Measurements from ENCODE around the gene DZIP3.
A peak's percentile ranks its signal among the peaks of the same experiment; 100 is the strongest.

DNA sequence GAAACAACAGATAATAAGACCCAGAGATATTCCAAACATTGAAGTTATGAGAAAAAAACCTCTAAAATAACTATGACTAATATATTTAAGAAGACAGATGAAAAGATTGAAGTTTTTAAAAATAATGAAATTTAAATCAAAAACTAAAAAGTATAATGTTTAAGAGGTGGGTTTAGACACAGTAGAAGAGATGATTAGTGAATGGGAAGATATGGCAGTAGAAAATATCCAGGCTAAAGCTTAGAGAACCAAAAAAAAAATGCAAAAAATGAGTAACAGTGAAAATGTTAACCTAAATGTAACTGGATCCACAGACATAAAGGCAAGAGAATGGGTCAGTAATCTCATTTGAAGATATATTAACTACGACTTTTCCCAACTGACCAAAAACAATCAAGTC, 115.5 kb downstream of the DZIP3 start:
- TF ChIP-seq SNAI2 (CRISPR knock-in tag; IDR thresholded peaks at IDR 0.05) (no peak), BACH2 (CRISPR knock-in tag; IDR thresholded peaks at IDR 0.05; ENCODE audit: borderline replicate concordance) (no peak), ISL1 (CRISPR knock-in tag; IDR thresholded peaks at IDR 0.05) (no peak), ZNF565 (CRISPR knock-in tag; conservative IDR thresholded peaks at IDR 0.05; ENCODE audit: low read depth) (no peak), CSDC2 (CRISPR knock-in tag; IDR thresholded peaks at IDR 0.05) (no peak), ZFP30 (CRISPR knock-in tag; IDR thresholded peaks at IDR 0.05) (peak; percentile 92), OSR1 (CRISPR knock-in tag; IDR thresholded peaks at IDR 0.05) (no peak), RARB (CRISPR knock-in tag; IDR thresholded peaks at IDR 0.05) (no peak), ARNTL (CRISPR knock-in tag; IDR thresholded peaks at IDR 0.05; ENCODE audit: borderline replicate concordance, low read depth) (no peak), ZNF8 (CRISPR knock-in tag; IDR thresholded peaks at IDR 0.05) (no peak)
- TF ChIP-seq, protein P1, sequence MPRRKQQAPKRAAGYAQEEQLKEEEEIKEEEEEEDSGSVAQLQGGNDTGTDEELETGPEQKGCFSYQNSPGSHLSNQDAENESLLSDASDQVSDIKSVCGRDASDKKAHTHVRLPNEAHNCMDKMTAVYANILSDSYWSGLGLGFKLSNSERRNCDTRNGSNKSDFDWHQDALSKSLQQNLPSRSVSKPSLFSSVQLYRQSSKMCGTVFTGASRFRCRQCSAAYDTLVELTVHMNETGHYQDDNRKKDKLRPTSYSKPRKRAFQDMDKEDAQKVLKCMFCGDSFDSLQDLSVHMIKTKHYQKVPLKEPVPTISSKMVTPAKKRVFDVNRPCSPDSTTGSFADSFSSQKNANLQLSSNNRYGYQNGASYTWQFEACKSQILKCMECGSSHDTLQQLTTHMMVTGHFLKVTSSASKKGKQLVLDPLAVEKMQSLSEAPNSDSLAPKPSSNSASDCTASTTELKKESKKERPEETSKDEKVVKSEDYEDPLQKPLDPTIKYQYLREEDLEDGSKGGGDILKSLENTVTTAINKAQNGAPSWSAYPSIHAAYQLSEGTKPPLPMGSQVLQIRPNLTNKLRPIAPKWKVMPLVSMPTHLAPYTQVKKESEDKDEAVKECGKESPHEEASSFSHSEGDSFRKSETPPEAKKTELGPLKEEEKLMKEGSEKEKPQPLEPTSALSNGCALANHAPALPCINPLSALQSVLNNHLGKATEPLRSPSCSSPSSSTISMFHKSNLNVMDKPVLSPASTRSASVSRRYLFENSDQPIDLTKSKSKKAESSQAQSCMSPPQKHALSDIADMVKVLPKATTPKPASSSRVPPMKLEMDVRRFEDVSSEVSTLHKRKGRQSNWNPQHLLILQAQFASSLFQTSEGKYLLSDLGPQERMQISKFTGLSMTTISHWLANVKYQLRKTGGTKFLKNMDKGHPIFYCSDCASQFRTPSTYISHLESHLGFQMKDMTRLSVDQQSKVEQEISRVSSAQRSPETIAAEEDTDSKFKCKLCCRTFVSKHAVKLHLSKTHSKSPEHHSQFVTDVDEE (CRISPR knock-in tag; IDR thresholded peaks at IDR 0.05): no peak
- TF ChIP-seq, protein P2, sequence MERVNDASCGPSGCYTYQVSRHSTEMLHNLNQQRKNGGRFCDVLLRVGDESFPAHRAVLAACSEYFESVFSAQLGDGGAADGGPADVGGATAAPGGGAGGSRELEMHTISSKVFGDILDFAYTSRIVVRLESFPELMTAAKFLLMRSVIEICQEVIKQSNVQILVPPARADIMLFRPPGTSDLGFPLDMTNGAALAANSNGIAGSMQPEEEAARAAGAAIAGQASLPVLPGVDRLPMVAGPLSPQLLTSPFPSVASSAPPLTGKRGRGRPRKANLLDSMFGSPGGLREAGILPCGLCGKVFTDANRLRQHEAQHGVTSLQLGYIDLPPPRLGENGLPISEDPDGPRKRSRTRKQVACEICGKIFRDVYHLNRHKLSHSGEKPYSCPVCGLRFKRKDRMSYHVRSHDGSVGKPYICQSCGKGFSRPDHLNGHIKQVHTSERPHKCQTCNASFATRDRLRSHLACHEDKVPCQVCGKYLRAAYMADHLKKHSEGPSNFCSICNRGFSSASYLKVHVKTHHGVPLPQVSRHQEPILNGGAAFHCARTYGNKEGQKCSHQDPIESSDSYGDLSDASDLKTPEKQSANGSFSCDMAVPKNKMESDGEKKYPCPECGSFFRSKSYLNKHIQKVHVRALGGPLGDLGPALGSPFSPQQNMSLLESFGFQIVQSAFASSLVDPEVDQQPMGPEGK (CRISPR knock-in tag; IDR thresholded peaks at IDR 0.05; ENCODE audit: borderline replicate concordance): no peak
- TF ChIP-seq, protein P3, sequence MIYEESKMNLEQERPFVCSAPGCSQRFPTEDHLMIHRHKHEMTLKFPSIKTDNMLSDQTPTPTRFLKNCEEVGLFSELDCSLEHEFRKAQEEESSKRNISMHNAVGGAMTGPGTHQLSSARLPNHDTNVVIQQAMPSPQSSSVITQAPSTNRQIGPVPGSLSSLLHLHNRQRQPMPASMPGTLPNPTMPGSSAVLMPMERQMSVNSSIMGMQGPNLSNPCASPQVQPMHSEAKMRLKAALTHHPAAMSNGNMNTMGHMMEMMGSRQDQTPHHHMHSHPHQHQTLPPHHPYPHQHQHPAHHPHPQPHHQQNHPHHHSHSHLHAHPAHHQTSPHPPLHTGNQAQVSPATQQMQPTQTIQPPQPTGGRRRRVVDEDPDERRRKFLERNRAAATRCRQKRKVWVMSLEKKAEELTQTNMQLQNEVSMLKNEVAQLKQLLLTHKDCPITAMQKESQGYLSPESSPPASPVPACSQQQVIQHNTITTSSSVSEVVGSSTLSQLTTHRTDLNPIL (CRISPR knock-in tag; IDR thresholded peaks at IDR 0.05; ENCODE audit: low read depth): no peak
